ENCODE measurements around the gene RPS6KB2.

Gene RPS6KB2

GRCh38 chr11:67431346-67432249 is 3.3 kb downstream of the RPS6KB2 start:
- DNase-seq: no peak

GRCh38 chr11:67432655-67433349 is 4.5 kb downstream of the RPS6KB2 start:
- DNase-seq: no peak

GRCh38 chr11:67433536-67434394 is 5.5 kb downstream of the RPS6KB2 start:
- no peak for DNase-seq

- no peak for DNase-seq
Observed at GRCh38 chr11:67434395-67434881, 6.1 kb downstream of the RPS6KB2 start.

- DNase-seq: no peak
Observed at GRCh38 chr11:67435031-67435726, 6.9 kb downstream of the RPS6KB2 start.

- DNase-seq: no peak
Observed at GRCh38 chr11:67435727-67436458, 7.6 kb downstream of the RPS6KB2 start.

GRCh38 chr11:67436459-67437081 is 8.3 kb downstream of the RPS6KB2 start:
- no peak for DNase-seq

GRCh38 chr11:67437082-67437808 is 9.0 kb downstream of the RPS6KB2 start, which contains the start of gene PTPRCAP:
PTPRCAP (minus strand) TSS chr11:67437682; CDS start chr11:67437619, 63 bp downstream.
- no peak for DNase-seq

GRCh38 chr11:67437809-67438157 is 9.5 kb downstream of the RPS6KB2 start:
- no peak for DNase-seq

GRCh38 chr11:67438158-67438902 is 10.0 kb downstream of the RPS6KB2 start:
- DNase-seq: no peak

GRCh38 chr11:67439321-67440228 is 11.3 kb downstream of the RPS6KB2 start:
- no peak for DNase-seq

GRCh38 chr11:67440229-67441097 is 12.2 kb downstream of the RPS6KB2 start:
- DNase-seq: no peak

- no peak for DNase-seq
Observed at GRCh38 chr11:67441098-67441563, 12.8 kb downstream of the RPS6KB2 start.

- no peak for DNase-seq
Observed at GRCh38 chr11:67441731-67442351, 13.5 kb downstream of the RPS6KB2 start.

GRCh38 chr11:67442504-67443404 is 14.5 kb downstream of the RPS6KB2 start:
- no peak for DNase-seq

- no peak for DNase-seq
Observed at GRCh38 chr11:67445515-67445914, 17.2 kb downstream of the RPS6KB2 start.
